NK-92 treated with Interleukin-12 subunit alpha and Interleukin-12 subunit beta, amount 100 ng/mL, for 24 hours (cell line): Measurements from ENCODE around the gene BIRC6.
"Not testable (repeated sequence)": the region's sequence is repeated elsewhere in the genome, so short reads cannot be mapped to it uniquely, and the experiment has no call there.

Source experiments
- DNase-seq: peaks from one replicate; lab custom pipeline; 2025; lab: John Stamatoyannopoulos, UW

The BIRC6 gene

GRCh38 chr2:32356681-32357317, at the start of gene BIRC6:
Gene BIRC6 (plus strand): TSS chr2:32357023. CDS start chr2:32357162, 139 bp downstream.
- DNase-seq, result peak; percentile 95

GRCh38 chr2:32310577-32310976, 46.2 kb upstream of the BIRC6 start:
- no peak for DNase-seq

GRCh38 chr2:32314886-32315285, 41.9 kb upstream of the BIRC6 start:
- DNase-seq, result no peak

GRCh38 chr2:32328679-32329078, 28.1 kb upstream of the BIRC6 start:
- not testable (repeated sequence) for DNase-seq

GRCh38 chr2:32329180-32329980, 27.4 kb upstream of the BIRC6 start:
- not testable (repeated sequence) for DNase-seq

- DNase-seq, result no peak
These were observed 26.7 kb upstream of the BIRC6 start for GRCh38 chr2:32330136-32330535.

GRCh38 chr2:32342801-32343200, 14.0 kb upstream of the BIRC6 start:
- no peak for DNase-seq

GRCh38 chr2:32350797-32351196, 6.0 kb upstream of the BIRC6 start:
- DNase-seq, result not testable (repeated sequence)

- no peak for DNase-seq
These were observed 695 bp upstream of the BIRC6 start for GRCh38 chr2:32355976-32356680.

GRCh38 chr2:32357318-32358110, 691 bp downstream of the BIRC6 start:
- DNase-seq, result peak; percentile 38

GRCh38 chr2:32358111-32358482, 1.3 kb downstream of the BIRC6 start:
- DNase-seq, result no peak

- no peak for DNase-seq
These were observed 3.6 kb downstream of the BIRC6 start for GRCh38 chr2:32360416-32360815.

- not testable (repeated sequence) for DNase-seq
These were observed 6.2 kb downstream of the BIRC6 start for GRCh38 chr2:32362997-32363396.

GRCh38 chr2:32363597-32363996, 6.8 kb downstream of the BIRC6 start:
- no peak for DNase-seq

GRCh38 chr2:32364290-32364689, 7.5 kb downstream of the BIRC6 start:
- DNase-seq, result not testable (repeated sequence)

- not testable (repeated sequence) for DNase-seq
These were observed 8.9 kb downstream of the BIRC6 start for GRCh38 chr2:32365679-32366078.

GRCh38 chr2:32366595-32366994, 9.8 kb downstream of the BIRC6 start:
- DNase-seq, result no peak

- no peak for DNase-seq
These were observed 12.4 kb downstream of the BIRC6 start for GRCh38 chr2:32369222-32369621.

GRCh38 chr2:32370942-32371341, 14.1 kb downstream of the BIRC6 start:
- not testable (repeated sequence) for DNase-seq

GRCh38 chr2:32372519-32373182, 15.8 kb downstream of the BIRC6 start:
- DNase-seq, result no peak

GRCh38 chr2:32375228-32375892, 18.5 kb downstream of the BIRC6 start:
- no peak for DNase-seq
